LHCN-M2 (cell line): ENCODE data around the gene SHROOM3. TPM values are rescaled to one million over a fixed set of nuclear protein-coding genes. Genes with fewer than 3 reads are reported as not detected.
"Not testable (repeated sequence)": the region's sequence is repeated elsewhere in the genome, so short reads cannot be mapped to it uniquely, and the experiment has no call there.

Experiments used
- DNase-seq: peaks from one replicate; pipeline ENCODE4 v3.0.0-alpha.2; 2012; ENCODE audit warnings: low read depth
- polyA plus RNA-seq: library from polyadenylated mRNA; unstranded; fragments of >200 nt; gene quantifications from one replicate; pipeline ENCODE4 v1.2.1, GENCODE V29; 2012; ENCODE audit warnings: missing spikeins
- total RNA-seq: library from RNA; depleted of rRNA; stranded (reverse); fragments of >200 nt; gene quantifications from 2 replicates; pipeline ENCODE4 v1.2.3, GENCODE V29; 2014; rRNA removed

SHROOM3 gene
- total RNA-seq = 0.38 and 0.46 TPM in 2 replicates
- 0.97 TPM for polyA plus RNA-seq

DNA sequence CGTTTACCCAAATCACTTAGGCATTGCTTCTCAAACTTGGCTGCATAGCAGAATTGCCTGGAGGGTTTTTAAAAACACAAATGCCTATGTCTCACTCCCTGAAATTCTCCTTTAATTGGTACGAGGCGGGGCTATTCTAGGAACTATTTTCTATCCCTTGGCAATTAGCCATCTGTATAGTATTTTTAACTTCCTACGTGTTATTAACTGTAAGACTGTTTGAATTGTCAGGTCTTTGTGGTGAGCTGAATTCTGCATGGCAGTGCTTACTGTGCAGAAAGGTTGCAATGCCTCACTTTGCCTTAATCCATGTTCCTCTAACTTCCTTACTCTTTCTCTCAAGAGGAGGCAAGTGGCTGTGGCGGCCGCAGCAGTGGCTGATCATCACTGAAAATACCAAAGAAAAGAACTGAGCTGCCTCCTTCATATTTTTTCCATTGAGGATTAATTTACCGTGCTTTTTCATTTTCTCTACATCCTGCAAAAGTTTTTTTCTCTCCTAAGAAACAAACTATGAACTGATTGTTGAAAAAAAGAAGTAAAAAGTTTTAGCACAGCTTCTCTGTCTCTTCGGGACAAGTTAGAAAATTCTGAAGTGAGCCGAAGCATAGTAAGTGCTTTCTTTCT lies at the start of gene SHROOM3:
Gene SHROOM3, plus strand, starts transcription at position 329 of the 627 bp plus-strand sequence. CDS start 824 bp downstream, outside the sequence.
- no peak for DNase-seq

DNA sequence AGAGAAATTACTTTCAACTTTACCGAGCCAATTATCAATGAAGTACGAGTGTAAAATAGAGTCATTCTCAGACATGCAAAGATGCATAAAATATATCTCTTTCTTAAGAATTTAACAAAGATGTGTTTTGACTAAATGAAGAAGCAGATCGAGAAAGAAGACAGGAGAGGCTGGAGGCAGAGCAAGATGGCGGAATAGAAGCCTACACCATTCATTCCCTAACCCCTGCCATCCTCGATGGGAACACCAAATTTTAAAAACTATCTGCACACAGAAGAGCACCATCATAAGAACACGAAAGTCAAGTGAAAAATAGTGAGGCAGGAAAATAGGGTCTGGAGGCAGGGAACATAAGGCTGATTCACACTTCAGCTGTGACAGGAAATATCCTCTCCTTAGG lies 49.1 kb upstream of the SHROOM3 start:
- DNase-seq = no peak

DNA sequence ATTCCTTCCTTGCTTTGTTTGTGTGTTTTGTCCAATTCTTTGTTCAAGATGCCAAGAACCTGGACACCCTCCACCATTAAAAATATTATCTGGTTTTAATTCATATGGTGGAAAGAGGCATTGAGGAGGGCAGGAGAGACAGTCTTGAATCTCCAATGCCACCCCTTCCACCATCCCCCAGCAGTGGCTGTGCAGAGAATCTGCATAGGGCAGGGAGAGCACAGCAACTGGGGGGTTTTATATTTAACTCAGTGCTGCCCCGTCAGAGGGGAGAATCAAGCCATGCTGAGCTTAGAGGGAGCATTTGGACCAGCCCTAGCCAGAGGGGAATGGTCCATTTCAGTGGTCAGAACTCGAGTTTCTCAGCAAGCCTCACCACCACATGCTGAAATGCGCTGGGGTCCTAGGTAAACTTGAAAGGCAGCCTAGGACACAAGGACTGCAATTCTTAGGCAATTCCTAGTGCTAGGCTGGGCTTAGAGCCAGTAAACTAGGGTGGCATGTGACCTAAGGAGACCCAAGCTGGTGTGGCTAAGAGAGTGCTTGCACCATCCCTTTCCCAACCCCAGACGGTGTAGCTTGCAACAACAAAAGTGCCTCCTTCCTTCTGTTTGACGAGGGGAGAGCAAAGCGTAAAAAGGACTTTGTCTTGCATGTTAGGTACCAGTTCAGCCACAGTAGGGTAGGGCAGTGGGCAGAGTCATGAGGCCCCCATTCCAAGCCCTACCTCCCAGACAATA lies 48.3 kb upstream of the SHROOM3 start:
- DNase-seq = no peak

- no peak for DNase-seq
Measured at GRCh38 chr4:76388160-76388908, 46.7 kb upstream of the SHROOM3 start.

DNA sequence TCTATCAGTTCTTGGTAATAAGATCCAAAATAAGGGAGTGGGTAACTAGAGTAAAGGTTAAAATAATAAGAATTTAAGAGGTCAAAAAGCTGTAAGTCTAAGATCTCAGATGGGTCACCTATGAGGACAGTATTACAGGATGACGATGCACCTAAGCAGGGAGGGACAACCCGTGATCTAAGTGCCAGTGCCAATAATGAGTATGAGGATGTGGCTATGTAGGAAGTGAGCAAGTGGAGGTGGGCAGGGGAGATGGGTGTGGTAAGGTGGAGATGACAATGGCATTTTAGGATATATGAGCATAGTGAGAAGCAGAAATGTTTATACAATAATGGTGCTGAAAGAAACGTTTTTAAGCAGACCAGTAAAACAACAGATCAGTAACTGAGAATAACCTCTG lies 33.4 kb upstream of the SHROOM3 start:
- no peak for DNase-seq

- DNase-seq = no peak
Measured at GRCh38 chr4:76406081-76406480, 28.9 kb upstream of the SHROOM3 start.

GRCh38 chr4:76407440-76408119 lies 27.4 kb upstream of the SHROOM3 start:
- DNase-seq = peak; percentile 14

GRCh38 chr4:76410636-76411035 lies 24.4 kb upstream of the SHROOM3 start:
- DNase-seq = no peak

- DNase-seq = no peak
Measured at GRCh38 chr4:76420188-76420761, 14.8 kb upstream of the SHROOM3 start.

DNA sequence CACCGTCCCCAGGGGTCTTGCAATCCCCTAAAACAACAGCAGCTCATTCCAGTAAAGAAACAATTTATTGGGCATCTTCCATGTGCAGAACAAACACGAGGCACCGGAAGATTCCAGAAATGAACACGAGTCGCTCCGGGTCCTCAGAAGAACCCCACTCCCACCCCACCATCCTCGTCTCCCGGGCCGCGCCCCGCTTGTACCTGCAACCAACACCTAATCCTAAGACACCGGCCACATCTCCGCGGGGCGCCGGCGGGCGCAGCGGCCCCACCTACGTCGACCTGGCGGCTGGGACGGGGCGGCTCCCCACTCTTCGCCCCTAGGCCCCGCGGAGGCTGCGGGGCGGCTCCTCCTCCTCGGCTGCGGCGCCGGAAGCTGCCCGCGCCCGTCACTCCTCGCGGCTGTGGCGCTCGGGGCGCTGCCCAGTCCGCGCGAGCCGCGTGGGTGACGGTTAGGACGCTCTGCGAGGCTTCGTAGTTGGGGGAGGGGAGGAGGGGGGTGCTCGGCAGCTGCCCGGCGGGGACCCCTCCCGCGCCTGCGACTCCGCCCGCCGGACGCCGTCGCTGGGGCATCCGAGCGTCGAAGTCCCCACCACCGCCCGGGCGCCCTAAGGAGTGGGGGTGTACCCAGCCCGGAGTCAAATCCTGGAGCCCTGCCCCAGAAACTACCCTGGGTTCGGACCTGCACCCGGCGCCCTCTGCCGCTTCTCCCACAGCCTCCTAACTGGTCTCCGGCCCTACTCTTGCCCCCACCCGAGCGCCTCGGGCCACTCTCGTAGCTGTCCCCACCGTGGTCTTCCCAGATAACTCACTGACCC lies 14.1 kb upstream of the SHROOM3 start, which contains the start of gene CCDC158:
Gene CCDC158, minus strand, starts transcription at position 380 of the 820 bp plus-strand sequence. CDS start 17,934 bp downstream, outside the sequence.
- DNase-seq = no peak

- not testable (repeated sequence) for DNase-seq
Measured at GRCh38 chr4:76423159-76423558, 11.9 kb upstream of the SHROOM3 start.

GRCh38 chr4:76426272-76426671 lies 8.8 kb upstream of the SHROOM3 start:
- no peak for DNase-seq

GRCh38 chr4:76429636-76430035 lies 5.4 kb upstream of the SHROOM3 start:
- DNase-seq = no peak

DNA sequence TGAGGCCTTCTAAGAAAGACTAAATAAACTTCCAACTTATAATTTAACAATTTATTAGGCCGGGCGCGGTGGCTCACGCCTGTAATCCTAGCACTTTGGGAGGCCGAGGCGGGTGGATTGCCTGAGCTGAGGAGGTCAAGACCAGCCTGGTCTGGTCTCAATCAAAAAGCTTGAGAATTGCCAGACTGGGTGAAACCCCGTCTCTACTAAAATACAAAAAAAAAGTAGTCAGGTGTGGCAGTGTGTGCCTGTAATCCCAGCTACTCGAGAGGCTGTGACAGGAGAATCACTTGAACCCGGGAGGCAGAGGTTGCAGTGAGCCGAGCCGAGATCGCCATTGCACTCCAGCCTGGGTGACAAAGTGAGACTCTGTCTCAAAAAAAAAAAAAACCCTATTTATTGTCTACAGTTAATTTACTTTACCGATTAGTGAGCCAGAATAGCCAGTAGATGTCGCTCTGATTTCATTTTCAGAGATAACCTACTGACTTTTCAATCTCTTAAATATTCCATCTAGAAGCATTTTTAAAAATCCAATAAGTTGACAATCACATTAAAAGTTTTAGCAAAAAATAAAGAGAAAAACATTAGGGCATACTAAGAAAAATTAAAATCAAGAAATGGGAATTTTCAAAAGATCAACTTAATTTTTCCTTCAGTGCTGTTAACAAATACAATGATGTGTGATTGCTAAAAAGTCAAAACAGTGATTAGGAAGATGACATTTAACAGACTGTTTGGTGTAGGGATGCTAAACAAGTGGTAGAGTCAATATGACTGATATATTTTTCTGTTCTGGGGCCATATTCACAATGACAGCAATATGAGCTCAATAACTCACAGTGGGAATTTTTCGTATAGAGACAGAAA lies 4.3 kb upstream of the SHROOM3 start:
- peak; percentile 61 for DNase-seq

- no peak for DNase-seq
Measured at GRCh38 chr4:76435528-76436319, 695 bp downstream of the SHROOM3 start.

DNA sequence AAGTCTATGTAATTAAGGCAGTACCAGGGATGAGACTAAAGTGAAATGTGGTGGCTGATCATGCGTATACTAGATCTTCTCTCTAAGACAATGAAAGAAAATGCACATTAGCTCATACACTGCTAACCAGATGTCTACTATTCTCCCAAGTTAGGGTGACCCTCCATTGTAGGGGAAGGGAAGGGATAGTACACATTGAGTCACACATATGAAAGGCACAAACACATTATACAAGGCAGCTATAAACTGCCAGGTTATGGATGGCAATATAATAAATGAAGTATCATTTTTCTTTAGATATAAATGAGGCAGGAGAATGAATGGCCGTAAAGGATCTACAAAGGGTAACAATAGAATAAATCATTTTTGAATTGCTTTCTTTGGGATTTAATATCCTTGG lies 4.5 kb downstream of the SHROOM3 start:
- DNase-seq = no peak

DNA sequence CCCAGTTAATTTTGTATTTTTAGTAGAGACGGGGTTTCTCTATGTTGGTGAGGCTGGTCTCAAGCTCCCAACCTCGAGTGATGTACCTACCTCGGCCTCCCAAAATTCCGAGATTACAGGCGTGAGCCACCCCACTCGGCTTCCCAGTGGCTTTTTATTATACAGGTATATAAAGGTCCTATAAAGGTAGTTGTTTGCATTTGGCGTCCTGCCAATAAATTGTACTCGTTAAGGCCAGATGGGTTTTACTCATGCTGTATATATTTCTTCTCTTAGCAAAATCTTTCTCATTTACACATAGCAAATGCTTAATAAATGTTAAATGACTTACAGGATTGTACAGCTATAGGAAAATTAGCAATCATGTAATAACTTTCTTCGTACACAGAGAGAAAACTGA lies 6.9 kb downstream of the SHROOM3 start:
- no peak for DNase-seq

DNA sequence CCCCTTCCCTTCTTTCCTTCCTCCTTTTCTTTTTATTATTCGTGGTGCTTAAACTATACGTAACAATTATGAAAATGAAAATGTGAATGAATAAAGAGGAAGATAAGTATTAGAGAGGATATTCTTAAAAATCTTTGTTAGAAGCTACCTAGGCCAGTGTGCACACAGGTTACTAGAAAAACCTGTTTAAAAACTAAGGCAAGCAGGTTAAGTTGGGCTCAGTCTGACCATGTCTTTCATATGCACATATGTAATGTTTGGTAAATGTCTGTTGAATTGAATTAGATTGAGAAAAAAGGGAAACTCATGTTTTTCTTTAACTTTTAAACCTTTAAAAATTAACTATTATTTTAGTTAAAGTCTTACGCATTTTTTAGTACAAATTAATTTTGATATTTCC lies 7.8 kb downstream of the SHROOM3 start:
- DNase-seq = no peak

GRCh38 chr4:76443376-76443775 lies 8.3 kb downstream of the SHROOM3 start:
- no peak for DNase-seq
